Thoracic aorta (tissue), 2 donors: ENCODE data around the gene FUT7. TPM values are rescaled to one million over a fixed set of nuclear protein-coding genes. Genes with fewer than 3 reads are reported as not detected.

Experiments used
- ATAC-seq: fragments of 150-250 bp; one replicate; pipeline ENCODE4 v1.8.0; 2017; ENCODE audit warnings: low read depth; ENCODE audit not compliant: insufficient number of reproducible peaks, low FRiP score
- DNase-seq: peaks from one replicate; pipeline ENCODE4 v3.0.0-alpha.2; 2020; ENCODE audit warnings: low spot score
- H3K27ac ChIP-seq, 2 donors: fragments of 200-600 bp; sonication (generic); 1 replicate in 1 of 2; 2 replicates in 1 of 2; pipeline ENCODE4 v1.5.1; 2016; ENCODE audit warnings: mild to moderate bottlenecking in 2 of 2, moderate library complexity in 2 of 2
- H3K27me3 ChIP-seq: fragments of 200-600 bp; sonication (generic); replicated peaks from 2 replicates; pipeline ENCODE4 v1.6.0; 2016; ENCODE audit warnings: mild to moderate bottlenecking; ENCODE audit not compliant: insufficient read depth
- H3K36me3 ChIP-seq: fragments of 200-600 bp; sonication (generic); one replicate; pipeline ENCODE4 v1.5.1; 2016
- H3K4me1 ChIP-seq, 2 donors: fragments of 200-600 bp; sonication (generic); 1 replicate in 1 of 2; 2 replicates in 1 of 2; pipeline versions ENCODE4 v1.5.1 to v1.6.0; 2016; ENCODE audit warnings: low read depth in 2 of 2, mild to moderate bottlenecking in 1 of 2; ENCODE audit not compliant: control insufficient read depth in 1 of 2
- H3K4me3 ChIP-seq: fragments of 200-600 bp; sonication (generic); 2 replicates; pipeline ENCODE4 v1.5.1; 2016; ENCODE audit warnings: mild to moderate bottlenecking
- H3K9me3 ChIP-seq: fragments of 200-600 bp; sonication (generic); 2 replicates; pipeline ENCODE4 v1.5.1; 2016
- total RNA-seq, 2 donors: library from RNA; depleted of rRNA; stranded (reverse); fragments of >200 nt; gene quantifications; one replicate each; pipeline versions ENCODE4 v1.1.0 to v1.2.3, GENCODE V29; 2016
- TF ChIP-seq, protein P1 (sequence below): fragments of 200-600 bp; sonication (generic); IDR thresholded peaks from one replicate; pipeline ENCODE4 v1.5.1; 2019; ENCODE audit warnings: antibody characterized with exemption

FUT7 gene
- total RNA-seq, 2 donors from 2014 or later: not detected

DNA sequence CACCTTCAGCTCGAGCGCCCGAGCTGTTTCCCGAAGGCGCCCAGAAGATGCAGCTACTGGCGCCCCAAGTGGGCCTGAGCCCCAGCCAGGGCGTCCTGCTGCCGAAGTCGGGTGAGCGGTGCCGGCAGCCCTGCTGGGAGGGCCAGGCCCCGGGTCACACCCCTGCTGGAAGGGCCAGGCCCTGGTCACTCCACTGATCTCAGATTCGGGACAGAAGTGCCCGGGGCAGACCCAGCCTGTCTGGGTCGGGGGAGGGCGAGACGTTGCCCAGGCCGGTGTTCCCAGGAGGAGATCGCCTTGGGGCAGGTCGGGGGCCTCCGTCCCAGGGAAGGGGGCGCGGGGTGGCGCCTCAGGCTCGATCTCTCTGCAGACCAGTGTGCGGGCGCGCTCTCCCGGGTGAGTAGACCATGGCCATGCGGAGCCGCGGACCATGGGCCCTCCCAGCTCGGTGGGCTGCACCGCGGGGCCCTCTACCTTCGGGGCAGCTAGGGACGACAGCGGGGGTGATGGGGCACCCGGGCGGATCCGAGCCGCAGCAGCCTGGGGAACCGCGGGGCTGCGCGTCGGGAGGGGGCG, 46.8 kb downstream of the FUT7 start:
- no peak for ATAC-seq
- Histone ChIP-seq H3K4me3 (no peak overlapping the region), H3K27me3 (peaks cover 8% of the 10 kb centered on the region)

DNA sequence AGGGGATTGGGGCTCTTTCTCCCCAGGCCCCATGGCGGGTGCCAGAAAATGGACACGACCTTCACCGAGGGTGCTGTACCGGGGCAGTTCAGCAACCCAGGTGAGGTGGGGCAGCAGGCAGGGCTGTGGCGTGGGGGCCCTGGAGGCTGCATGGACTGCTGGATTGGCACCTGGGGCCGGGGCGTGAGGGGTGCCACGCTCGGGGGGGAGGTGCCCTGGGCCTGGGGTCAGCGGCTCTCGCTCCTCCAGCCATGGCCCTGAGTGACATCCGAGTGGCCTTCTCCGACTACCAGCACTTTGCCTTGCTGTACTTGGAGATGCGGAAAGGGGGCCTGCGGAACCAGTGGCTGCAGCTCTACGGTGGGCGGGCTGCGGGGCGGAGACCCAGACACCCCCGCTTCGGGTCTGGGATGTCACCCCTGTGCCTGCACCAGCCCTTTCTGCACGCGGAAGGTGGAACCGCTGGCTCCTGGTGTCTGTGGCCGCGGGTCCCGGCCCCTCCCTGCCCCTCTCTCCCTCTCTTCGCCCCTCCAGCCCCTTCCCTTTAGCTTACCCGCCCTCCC, 47.3 kb downstream of the FUT7 start:
- Histone ChIP-seq H3K4me3 (no peak overlapping the region), H3K27me3 (peaks cover 8% of the 10 kb centered on the region), H3K9me3 (no peaks in the 10 kb centered on the region), H3K4me1 (peaks cover 0 to 7% of the 10 kb centered on the region in 2 donors), H3K36me3 (no peaks in the 10 kb centered on the region), H3K27ac (no peak overlapping the region)
- DNase-seq (no peak), ATAC-seq (no peak)
- TF ChIP-seq, protein P1, sequence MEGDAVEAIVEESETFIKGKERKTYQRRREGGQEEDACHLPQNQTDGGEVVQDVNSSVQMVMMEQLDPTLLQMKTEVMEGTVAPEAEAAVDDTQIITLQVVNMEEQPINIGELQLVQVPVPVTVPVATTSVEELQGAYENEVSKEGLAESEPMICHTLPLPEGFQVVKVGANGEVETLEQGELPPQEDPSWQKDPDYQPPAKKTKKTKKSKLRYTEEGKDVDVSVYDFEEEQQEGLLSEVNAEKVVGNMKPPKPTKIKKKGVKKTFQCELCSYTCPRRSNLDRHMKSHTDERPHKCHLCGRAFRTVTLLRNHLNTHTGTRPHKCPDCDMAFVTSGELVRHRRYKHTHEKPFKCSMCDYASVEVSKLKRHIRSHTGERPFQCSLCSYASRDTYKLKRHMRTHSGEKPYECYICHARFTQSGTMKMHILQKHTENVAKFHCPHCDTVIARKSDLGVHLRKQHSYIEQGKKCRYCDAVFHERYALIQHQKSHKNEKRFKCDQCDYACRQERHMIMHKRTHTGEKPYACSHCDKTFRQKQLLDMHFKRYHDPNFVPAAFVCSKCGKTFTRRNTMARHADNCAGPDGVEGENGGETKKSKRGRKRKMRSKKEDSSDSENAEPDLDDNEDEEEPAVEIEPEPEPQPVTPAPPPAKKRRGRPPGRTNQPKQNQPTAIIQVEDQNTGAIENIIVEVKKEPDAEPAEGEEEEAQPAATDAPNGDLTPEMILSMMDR: no peak

More for the DNA sequence above, 46.8 kb downstream of the FUT7 start:
- TF ChIP-seq, protein P1: no peak
- H3K36me3 ChIP-seq: no peaks in the 10 kb centered on the region
- H3K9me3 ChIP-seq: no peaks in the 10 kb centered on the region
- H3K27ac ChIP-seq: no peak overlapping the region
- no peak for DNase-seq
- peaks cover 0 to 7% of the 10 kb centered on the region in 2 donors for H3K4me1 ChIP-seq

DNA sequence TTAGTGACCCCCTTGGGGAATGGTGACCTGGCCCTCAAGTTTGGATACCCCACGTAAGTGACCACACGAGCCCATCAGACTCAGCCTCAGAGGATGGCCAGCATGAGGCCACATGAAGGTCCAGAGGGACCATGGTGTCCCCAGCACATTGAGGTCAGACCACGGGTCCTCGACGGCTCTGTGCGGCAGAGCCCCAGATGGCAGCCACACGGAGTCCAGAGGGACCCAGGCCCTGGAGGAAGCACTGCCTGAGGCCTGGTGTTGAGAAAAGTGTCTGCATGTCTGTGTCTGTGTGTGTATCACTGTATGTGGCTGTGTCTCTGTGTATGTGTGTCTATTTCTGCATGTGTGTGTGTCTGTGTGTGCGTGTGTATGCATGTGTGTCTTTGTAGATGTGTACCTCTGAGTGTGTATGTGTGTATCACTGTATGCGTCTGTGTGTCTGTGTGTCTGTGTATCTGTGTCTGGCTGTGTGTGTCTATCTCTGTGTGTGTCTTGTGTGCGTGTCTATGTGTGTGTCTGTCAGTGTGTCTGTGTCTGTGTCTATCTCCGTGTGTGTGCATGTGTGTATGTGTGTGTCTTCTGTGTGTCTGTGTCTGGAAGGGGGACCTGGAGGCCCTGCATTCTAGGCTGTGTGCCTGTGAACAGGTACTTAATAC, 48.1 kb downstream of the FUT7 start:
- Histone ChIP-seq H3K27me3 (peaks cover 8% of the 10 kb centered on the region), H3K9me3 (no peaks in the 10 kb centered on the region), H3K36me3 (no peaks in the 10 kb centered on the region), H3K4me3 (no peak overlapping the region), H3K4me1 (peaks cover 0 to 7% of the 10 kb centered on the region in 2 donors), H3K27ac (no peak overlapping the region)
- DNase-seq (no peak), ATAC-seq (no peak)
- TF ChIP-seq, protein P1: no peak

DNA sequence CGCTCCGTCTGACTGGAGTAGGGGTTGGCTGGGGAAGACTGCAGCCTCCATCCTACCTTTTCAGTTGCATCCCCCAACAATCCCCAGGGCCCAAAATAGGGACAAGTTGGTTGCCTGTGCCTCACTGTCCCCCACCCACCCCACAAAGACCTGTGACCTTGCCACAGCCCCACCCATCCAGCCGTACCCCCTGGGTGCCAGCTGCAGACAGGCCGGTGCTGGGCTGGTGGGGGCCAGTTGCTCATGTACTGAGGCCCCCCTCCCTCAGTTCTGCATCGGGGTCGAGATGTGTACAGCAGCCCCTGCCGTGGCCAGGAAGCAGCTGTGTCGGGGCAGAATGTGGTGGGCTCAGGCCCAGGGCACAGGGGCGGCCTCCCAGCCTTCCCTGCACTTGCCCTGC, 48.7 kb downstream of the FUT7 start:
- Histone ChIP-seq H3K27me3 (peaks cover 8% of the 10 kb centered on the region), H3K4me3 (no peak overlapping the region), H3K4me1 (peaks cover 0 to 8% of the 10 kb centered on the region in 2 donors), H3K9me3 (no peaks in the 10 kb centered on the region), H3K27ac (no peak overlapping the region), H3K36me3 (no peaks in the 10 kb centered on the region)
- DNase-seq (no peak), ATAC-seq (no peak)
- TF ChIP-seq, protein P1: no peak

DNA sequence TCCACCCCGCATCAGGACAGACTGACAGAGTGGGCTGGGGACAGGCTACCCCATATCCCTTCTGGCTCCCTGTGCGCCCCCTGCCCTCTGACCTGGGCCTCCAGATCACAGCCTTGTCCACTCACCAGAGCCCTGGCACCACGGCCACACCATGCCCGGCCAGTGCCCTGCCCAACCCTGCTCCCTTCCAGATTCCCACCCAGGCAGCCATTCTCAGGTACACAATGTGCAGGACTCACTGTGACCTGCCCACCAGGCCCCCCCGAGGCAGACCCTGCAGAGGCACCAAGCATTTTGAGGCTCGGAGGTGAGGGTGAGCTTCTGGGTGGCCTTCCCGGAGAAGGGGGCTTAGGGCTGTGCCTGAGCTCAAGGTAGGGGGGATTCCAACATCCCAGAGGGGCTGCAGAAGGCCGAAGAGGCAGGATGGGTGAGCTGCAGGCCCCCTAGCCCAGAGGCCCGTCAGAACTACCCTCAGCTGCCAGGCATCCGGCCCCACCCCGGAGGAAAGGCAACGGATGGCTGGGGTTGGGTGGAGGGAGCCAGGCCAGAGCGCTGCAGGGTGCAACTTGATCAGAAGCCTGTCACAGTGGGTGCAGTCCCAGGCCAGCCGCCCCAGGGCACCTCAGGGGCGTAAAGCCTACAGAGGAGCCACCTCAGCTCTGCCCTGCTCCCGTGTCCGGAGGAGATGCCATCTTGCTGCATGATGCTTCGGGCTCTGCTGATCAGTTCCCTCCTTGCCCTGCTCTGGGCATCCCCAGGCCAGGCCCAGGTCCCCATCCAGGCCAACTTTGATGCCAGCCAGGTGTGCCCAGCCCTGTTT, 49.4 kb downstream of the FUT7 start, which contains the start of gene LCNL1:
Gene LCNL1, plus strand, starts transcription at position 762 of the 820 bp plus-strand sequence. CDS start 594 bp downstream, outside the sequence.
- TF ChIP-seq, protein P1: no peak
- H3K9me3 ChIP-seq: no peaks in the 10 kb centered on the region
- ATAC-seq (no peak), DNase-seq (no peak)
- peaks cover 0 to 15% of the 10 kb centered on the region in 2 donors for H3K4me1 ChIP-seq
- no peaks in the 10 kb centered on the region for H3K36me3 ChIP-seq
- no peak within 1 kb of the TSS for H3K4me3 ChIP-seq
- no peak within 1 kb of the TSS for H3K27ac ChIP-seq
- peaks cover 8% of the 10 kb centered on the region for H3K27me3 ChIP-seq
